NB4 (cell line): ENCODE measurements around the gene TMEM233.

Source experiments
- CTCF ChIP-seq: IDR thresholded peaks from one replicate; pipeline ENCODE4 v1.5.1; 2012; ENCODE audit warnings: low read depth, low read length
- MAX ChIP-seq: IDR thresholded peaks from 2 replicates; pipeline ENCODE4 v1.6.1; 2011; ENCODE audit warnings: low read depth, low read length
- POLR2A ChIP-seq: IDR thresholded peaks from 2 replicates; pipeline ENCODE4 v1.6.1; 2011; ENCODE audit warnings: mild to moderate bottlenecking; ENCODE audit not compliant: insufficient read length; ENCODE audit errors: extremely low read depth

GRCh38 chr12:119692410-119692809 lies 98.8 kb downstream of the TMEM233 start:
- TF ChIP-seq CTCF, result no peak
- TF ChIP-seq POLR2A, result no peak
- TF ChIP-seq MAX, result no peak
